GM19035 (cell line): ENCODE measurements around the gene ADPRS.

Experiments used
- ATAC-seq: cut with Tn5 transposase; IDR thresholded peaks from one replicate; pipeline ENCODE4 v1.9.1; 2021; ENCODE audit not compliant: unreplicated experiment

The ADPRS gene

GRCh38 chr1:36128905-36129206, 40.2 kb downstream of the ADPRS start:
- no peak for ATAC-seq

- no peak for ATAC-seq
Observed at GRCh38 chr1:36132029-36132428, 43.3 kb downstream of the ADPRS start.

GRCh38 chr1:36133484-36133883, 44.8 kb downstream of the ADPRS start:
- ATAC-seq, result no peak

- no peak for ATAC-seq
Observed at GRCh38 chr1:36134031-36134430, 45.3 kb downstream of the ADPRS start.

- no peak for ATAC-seq
Observed at GRCh38 chr1:36134505-36135329, 46.0 kb downstream of the ADPRS start.

GRCh38 chr1:36135330-36135667, 46.6 kb downstream of the ADPRS start:
- no peak for ATAC-seq

GRCh38 chr1:36135796-36136195, 47.1 kb downstream of the ADPRS start:
- ATAC-seq, result no peak

GRCh38 chr1:36136535-36136934, 47.8 kb downstream of the ADPRS start:
- ATAC-seq, result no peak

GRCh38 chr1:36137226-36137625, 48.5 kb downstream of the ADPRS start:
- ATAC-seq, result no peak

GRCh38 chr1:36137776-36138175, 49.1 kb downstream of the ADPRS start:
- no peak for ATAC-seq

GRCh38 chr1:36139521-36139920, 50.8 kb downstream of the ADPRS start:
- no peak for ATAC-seq

GRCh38 chr1:36142121-36142520, 53.4 kb downstream of the ADPRS start:
- ATAC-seq, result no peak

- ATAC-seq, result no peak
Observed at GRCh38 chr1:36143424-36143823, 54.7 kb downstream of the ADPRS start.
